ENCODE results near the gene KCTD3.

Gene KCTD3

DNA sequence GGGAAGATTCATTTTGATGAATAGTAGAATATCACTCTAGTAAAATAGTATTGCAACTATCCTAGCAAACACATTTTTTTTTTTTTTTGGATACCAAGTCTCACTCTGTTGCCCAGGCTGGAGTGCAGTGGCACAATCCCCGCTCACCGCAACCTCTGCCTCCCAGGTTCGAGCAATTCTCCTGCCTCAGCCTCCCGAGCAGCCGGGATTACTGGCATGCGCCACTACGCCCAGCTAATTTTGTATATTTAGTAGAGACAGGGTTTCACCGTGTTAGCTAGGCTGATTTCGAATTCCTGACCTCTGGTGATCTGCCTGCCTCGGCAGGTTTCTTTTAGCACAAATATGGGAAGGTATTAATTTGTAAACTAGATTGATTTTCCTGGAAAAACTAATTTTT lies 33.8 kb downstream of the KCTD3 start:
- in situ Hi-C loops (cut with MboI; ENCODE audit: low sequenced_read_pairs, unreplicated experiment) = no loop called here

DNA sequence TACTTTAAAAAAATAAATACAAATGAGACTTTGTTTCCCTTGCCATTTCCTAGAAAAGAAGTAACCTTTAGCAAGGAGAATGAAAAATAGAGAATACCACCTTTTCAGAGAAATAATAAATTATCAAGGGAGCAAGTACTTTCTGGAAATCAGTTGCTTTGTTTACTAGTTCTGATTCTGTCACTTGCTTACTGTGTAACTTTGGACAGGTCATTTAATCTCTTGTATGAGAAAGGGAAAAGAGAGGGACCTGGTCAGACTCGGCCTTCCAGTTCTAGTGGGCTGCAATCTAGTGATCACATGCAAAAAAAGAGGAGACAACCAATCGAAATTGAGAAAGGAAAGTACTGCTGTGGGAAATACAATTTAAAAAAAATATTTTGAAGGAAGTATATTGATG lies 34.2 kb downstream of the KCTD3 start:
- in situ Hi-C loops (cut with MboI; ENCODE audit: low sequenced_read_pairs, unreplicated experiment) = no loop called here
- DNase-seq (ENCODE audit: low spot score) = no peak
- TF ChIP-seq, protein P1, sequence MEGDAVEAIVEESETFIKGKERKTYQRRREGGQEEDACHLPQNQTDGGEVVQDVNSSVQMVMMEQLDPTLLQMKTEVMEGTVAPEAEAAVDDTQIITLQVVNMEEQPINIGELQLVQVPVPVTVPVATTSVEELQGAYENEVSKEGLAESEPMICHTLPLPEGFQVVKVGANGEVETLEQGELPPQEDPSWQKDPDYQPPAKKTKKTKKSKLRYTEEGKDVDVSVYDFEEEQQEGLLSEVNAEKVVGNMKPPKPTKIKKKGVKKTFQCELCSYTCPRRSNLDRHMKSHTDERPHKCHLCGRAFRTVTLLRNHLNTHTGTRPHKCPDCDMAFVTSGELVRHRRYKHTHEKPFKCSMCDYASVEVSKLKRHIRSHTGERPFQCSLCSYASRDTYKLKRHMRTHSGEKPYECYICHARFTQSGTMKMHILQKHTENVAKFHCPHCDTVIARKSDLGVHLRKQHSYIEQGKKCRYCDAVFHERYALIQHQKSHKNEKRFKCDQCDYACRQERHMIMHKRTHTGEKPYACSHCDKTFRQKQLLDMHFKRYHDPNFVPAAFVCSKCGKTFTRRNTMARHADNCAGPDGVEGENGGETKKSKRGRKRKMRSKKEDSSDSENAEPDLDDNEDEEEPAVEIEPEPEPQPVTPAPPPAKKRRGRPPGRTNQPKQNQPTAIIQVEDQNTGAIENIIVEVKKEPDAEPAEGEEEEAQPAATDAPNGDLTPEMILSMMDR (IDR thresholded peaks at IDR 0.05; ENCODE audit: borderline replicate concordance, control extremely low read depth, extremely low read depth, insufficient read depth, missing control alignments) = no peak

More for the DNA sequence above, 33.8 kb downstream of the KCTD3 start:
- DNase-seq (ENCODE audit: low spot score) = no peak
- TF ChIP-seq, protein P1 (IDR thresholded peaks at IDR 0.05; ENCODE audit: borderline replicate concordance, control extremely low read depth, extremely low read depth, insufficient read depth, missing control alignments) = no peak

DNA sequence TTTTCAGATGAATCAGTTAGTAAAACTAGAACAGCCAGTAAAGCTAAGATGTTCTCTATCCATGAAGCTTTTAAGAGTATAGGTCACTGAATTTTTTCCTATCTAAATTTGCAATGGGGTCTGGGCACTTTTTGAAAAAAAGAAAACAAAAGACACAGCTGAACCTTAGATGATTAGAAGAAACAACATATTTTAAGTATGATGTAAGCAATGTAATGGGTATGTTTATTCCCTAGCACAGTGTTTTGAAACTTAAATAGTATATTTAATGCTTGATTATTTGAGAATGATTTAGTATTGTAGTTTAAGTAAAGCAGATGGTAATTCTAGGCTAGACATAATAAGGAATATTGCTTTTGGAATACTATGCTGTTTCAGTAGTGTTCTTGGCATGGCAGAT lies 36.2 kb downstream of the KCTD3 start:
- TF ChIP-seq, protein P1 (IDR thresholded peaks at IDR 0.05; ENCODE audit: borderline replicate concordance, control extremely low read depth, extremely low read depth, insufficient read depth, missing control alignments) = no peak
- in situ Hi-C loops (cut with MboI; ENCODE audit: low sequenced_read_pairs, unreplicated experiment) = no loop called here
- no peak for DNase-seq (ENCODE audit: low spot score)

DNA sequence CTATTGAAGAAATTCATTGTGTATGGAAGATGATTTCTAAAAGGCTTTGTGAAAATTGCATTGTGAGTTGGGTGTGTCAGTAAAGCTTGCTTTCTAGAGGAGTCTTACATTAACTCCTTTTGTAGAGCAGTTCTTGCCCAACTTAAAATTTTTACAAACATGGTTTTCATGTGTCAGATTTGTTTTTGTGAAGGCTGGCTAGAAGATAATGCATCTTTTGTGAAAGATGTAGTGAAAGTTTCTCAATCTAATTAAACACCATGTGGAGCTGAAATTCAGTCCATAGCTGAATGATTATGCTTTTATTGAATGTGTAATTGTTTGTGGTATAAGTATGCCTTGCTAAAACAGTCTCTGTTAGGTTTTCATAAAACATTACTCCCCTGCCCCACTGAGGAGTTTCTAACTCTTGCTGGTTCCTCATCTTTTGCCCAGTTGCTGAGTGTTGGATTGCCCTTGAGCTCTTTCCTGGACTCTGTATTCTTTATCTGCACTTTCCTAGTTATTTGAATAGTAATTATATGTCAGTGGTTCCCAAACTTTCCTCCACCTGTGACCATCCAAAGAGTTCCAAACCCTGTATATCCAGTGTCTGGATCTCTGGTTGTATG lies 38.0 kb downstream of the KCTD3 start:
- in situ Hi-C loops (cut with MboI; ENCODE audit: low sequenced_read_pairs, unreplicated experiment) = no loop called here
- TF ChIP-seq, protein P1 (IDR thresholded peaks at IDR 0.05; ENCODE audit: borderline replicate concordance, control extremely low read depth, extremely low read depth, insufficient read depth, missing control alignments) = no peak
- no peak for DNase-seq (ENCODE audit: low spot score)

DNA sequence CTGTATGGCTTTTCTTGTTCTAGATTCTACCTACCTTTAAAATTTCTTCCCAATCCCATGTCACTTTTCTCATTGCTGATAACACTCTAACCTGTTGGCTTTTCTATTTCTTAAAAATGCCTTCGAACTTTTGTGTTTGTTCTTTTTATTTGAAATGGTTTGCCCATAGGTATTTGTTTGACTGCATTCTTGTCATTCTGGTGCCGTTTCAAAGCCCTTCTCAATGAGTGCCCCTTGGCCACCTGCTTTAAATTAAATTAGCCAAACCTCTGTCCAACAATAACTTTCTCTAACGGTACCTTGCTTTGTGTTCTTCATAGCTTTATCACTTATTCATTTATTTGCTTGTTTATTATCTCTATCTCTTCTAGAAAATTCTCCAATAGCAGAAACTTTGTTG lies 38.9 kb downstream of the KCTD3 start:
- TF ChIP-seq, protein P1 (IDR thresholded peaks at IDR 0.05; ENCODE audit: borderline replicate concordance, control extremely low read depth, extremely low read depth, insufficient read depth, missing control alignments) = no peak
- no peak for DNase-seq (ENCODE audit: low spot score)
- in situ Hi-C loops (cut with MboI; ENCODE audit: low sequenced_read_pairs, unreplicated experiment) = no loop called here

DNA sequence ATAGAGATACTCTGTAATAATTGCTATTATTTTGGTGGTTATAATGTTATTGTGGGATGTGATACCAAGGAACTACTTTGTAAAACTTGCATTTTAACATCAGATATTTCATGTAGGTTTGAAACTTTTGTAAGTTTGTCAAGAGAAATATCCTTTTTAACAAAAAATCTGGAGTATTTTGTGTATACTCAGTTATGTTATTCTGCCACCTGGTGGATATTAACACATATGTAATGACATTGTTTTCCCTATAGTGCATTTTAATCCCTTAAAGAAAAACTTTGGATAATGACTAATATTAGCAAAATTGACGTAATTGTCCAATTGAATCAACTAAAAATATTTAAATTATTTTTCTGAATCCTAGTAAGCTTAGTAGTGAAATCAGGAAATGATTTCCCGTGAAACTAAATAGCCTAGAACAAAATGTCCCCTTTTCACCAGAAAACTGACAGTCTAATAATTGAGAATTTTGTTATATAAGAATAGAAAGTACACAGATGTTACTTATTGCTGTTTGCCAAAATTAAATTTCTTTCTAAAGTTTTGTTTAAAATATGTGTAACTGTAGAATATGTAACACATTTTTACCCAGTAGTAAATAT lies 39.6 kb downstream of the KCTD3 start:
- no peak for DNase-seq (ENCODE audit: low spot score)
- TF ChIP-seq, protein P1 (IDR thresholded peaks at IDR 0.05; ENCODE audit: borderline replicate concordance, control extremely low read depth, extremely low read depth, insufficient read depth, missing control alignments) = peak; percentile 27
- in situ Hi-C loops (cut with MboI; ENCODE audit: low sequenced_read_pairs, unreplicated experiment) = no loop called here

Measured in GM13976 (cell line).